ENCODE measurements around the gene EVI5.

DNA sequence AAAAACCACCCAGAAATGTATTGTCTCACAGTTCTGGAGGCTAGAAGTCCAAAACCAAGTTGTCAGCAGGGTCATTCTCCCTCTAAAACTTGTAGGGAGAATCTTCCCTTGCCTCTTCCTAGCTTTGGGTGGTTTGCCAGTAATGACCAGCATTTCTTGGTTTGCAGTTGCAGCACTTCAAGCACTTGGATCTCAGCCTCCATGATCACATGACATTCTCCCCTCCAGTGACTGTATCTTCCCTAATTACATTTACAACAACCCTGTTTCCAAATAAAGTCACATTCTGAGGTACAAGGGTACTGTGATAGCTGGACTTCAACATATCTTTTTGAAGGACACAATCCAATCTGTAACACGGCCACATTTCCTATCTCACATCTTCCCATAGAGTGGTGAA, 37.2 kb downstream of the EVI5 start:
- TF ChIP-seq, protein P1, sequence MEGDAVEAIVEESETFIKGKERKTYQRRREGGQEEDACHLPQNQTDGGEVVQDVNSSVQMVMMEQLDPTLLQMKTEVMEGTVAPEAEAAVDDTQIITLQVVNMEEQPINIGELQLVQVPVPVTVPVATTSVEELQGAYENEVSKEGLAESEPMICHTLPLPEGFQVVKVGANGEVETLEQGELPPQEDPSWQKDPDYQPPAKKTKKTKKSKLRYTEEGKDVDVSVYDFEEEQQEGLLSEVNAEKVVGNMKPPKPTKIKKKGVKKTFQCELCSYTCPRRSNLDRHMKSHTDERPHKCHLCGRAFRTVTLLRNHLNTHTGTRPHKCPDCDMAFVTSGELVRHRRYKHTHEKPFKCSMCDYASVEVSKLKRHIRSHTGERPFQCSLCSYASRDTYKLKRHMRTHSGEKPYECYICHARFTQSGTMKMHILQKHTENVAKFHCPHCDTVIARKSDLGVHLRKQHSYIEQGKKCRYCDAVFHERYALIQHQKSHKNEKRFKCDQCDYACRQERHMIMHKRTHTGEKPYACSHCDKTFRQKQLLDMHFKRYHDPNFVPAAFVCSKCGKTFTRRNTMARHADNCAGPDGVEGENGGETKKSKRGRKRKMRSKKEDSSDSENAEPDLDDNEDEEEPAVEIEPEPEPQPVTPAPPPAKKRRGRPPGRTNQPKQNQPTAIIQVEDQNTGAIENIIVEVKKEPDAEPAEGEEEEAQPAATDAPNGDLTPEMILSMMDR (IDR thresholded peaks at IDR 0.05): no peak
- no peak for TF ChIP-seq POLR2A (IDR thresholded peaks at IDR 0.05)

All from thyroid gland (tissue), 4 donors.